ENCODE results near the gene TIMP1. TPM values are rescaled to one million over a fixed set of nuclear protein-coding genes. Genes with fewer than 3 reads are reported as not detected.
A peak's percentile ranks its signal among the peaks of the same experiment; 100 is the strongest.

Gene TIMP1
- polyA plus RNA-seq, 1 donor (not counting 4 experiments of a cell fraction or from before 2014, with no cell fraction given) = 151 TPM

DNA sequence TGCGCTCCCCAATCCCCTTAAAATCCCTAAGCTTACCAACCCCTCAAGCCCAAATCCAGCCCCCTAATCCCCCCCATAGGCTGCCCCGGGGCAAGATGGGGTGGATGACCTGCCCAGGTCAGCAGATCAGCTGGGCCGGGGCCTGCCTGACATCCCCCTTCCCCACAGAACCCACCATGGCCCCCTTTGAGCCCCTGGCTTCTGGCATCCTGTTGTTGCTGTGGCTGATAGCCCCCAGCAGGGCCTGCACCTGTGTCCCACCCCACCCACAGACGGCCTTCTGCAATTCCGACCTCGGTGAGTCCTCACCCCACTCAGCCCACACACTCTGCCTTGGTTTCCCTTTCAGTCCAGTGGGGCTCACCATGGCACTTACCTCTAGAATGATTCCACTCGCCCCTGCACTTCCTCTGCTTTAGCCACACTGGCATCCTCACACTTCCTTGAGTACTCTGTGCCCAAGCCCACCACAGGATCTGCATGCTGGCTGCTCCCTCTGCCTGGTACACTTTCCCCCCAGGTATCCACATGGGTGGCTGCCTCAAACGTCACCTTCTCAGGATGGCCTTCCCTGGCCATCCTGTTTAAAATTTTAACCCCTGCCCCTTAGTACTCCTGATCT is 1.1 kb downstream of the TIMP1 start:
- Histone ChIP-seq H3K4me1 (ENCODE audit: control insufficient read depth, extremely low read depth, insufficient read depth, low read length) (peaks cover 11% of the 10 kb centered on the region), H2AFZ (ENCODE audit: control insufficient read depth, low read length) (no peak overlapping the region), H3K4me2 (ENCODE audit: control insufficient read depth, extremely low read depth, insufficient read depth, low read depth, low read length) (peak overlapping the region; percentile 11), H3K27me3 (ENCODE audit: control insufficient read depth, extremely low read depth, insufficient read depth, low read length) (no peaks in the 10 kb centered on the region), H3K27ac (ENCODE audit: control insufficient read depth, insufficient read depth, low read length) (no peak overlapping the region), H3K36me3 (ENCODE audit: control insufficient read depth in 2 of 2, extremely low read depth in 1 of 2, insufficient read depth in 2 of 2, low read length in 2 of 2) (peaks cover 0 to 10% of the 10 kb centered on the region in 2 experiments), H3K9me3 (ENCODE audit: control insufficient read depth, low read depth, low read length) (no peaks in the 10 kb centered on the region), H4K20me1 (ENCODE audit: control insufficient read depth, extremely low read depth, insufficient read depth, low read length) (no peaks in the 10 kb centered on the region), H3K9me1 (ENCODE audit: control insufficient read depth, extremely low read depth, insufficient read depth, low read length) (no peaks in the 10 kb centered on the region), H3K4me3 (ENCODE audit: control insufficient read depth in 2 of 3, extremely low read depth in 1 of 3, insufficient read depth in 2 of 3, low read depth in 1 of 3, low read length in 3 of 3) (peak overlapping the region; percentile 11 to 48 (median 44)), H3K79me2 (ENCODE audit: control insufficient read depth, insufficient read depth, low read length) (no peaks in the 10 kb centered on the region), H3K9ac (ENCODE audit: control insufficient read depth, extremely low read depth, insufficient read depth, low read length) (peak overlapping the region; percentile 13)
- no peak for FAIRE-seq
- TF ChIP-seq EZH2 (IDR thresholded peaks at IDR 0.05; ENCODE audit: low read length) = no peak
- TF ChIP-seq, protein P1, sequence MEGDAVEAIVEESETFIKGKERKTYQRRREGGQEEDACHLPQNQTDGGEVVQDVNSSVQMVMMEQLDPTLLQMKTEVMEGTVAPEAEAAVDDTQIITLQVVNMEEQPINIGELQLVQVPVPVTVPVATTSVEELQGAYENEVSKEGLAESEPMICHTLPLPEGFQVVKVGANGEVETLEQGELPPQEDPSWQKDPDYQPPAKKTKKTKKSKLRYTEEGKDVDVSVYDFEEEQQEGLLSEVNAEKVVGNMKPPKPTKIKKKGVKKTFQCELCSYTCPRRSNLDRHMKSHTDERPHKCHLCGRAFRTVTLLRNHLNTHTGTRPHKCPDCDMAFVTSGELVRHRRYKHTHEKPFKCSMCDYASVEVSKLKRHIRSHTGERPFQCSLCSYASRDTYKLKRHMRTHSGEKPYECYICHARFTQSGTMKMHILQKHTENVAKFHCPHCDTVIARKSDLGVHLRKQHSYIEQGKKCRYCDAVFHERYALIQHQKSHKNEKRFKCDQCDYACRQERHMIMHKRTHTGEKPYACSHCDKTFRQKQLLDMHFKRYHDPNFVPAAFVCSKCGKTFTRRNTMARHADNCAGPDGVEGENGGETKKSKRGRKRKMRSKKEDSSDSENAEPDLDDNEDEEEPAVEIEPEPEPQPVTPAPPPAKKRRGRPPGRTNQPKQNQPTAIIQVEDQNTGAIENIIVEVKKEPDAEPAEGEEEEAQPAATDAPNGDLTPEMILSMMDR (optimal IDR thresholded peaks at IDR 0.05 in 1 of 3, IDR thresholded peaks at IDR 0.05 in 1 of 3, conservative IDR thresholded peaks at IDR 0.05 in 1 of 3; ENCODE audit: extremely low read depth in 1 of 3, insufficient read depth in 2 of 3, low read length in 3 of 3) = no peak
- no peak for DNase-seq (ENCODE audit: low read depth, low spot score)
- dilution Hi-C loops (cut with MboI; ENCODE audit: extremely low pct_ligation_motif_present, low sequenced_read_pairs) = no loop called here

GRCh38 chrX:47584714-47585113 is 2.5 kb downstream of the TIMP1 start:
- Histone ChIP-seq H3K79me2 (ENCODE audit: control insufficient read depth, insufficient read depth, low read length) (no peaks in the 10 kb centered on the region), H3K36me3 (ENCODE audit: control insufficient read depth in 2 of 2, extremely low read depth in 1 of 2, insufficient read depth in 2 of 2, low read length in 2 of 2) (peaks cover 0 to 10% of the 10 kb centered on the region in 2 experiments), H2AFZ (ENCODE audit: control insufficient read depth, low read length) (no peak overlapping the region), H3K4me2 (ENCODE audit: control insufficient read depth, extremely low read depth, insufficient read depth, low read depth, low read length) (no peak overlapping the region), H3K9me1 (ENCODE audit: control insufficient read depth, extremely low read depth, insufficient read depth, low read length) (no peaks in the 10 kb centered on the region), H3K9ac (ENCODE audit: control insufficient read depth, extremely low read depth, insufficient read depth, low read length) (no peak overlapping the region), H4K20me1 (ENCODE audit: control insufficient read depth, extremely low read depth, insufficient read depth, low read length) (no peaks in the 10 kb centered on the region), H3K27me3 (ENCODE audit: control insufficient read depth, extremely low read depth, insufficient read depth, low read length) (no peaks in the 10 kb centered on the region), H3K9me3 (ENCODE audit: control insufficient read depth, low read depth, low read length) (no peaks in the 10 kb centered on the region), H3K27ac (ENCODE audit: control insufficient read depth, insufficient read depth, low read length) (no peak overlapping the region), H3K4me1 (ENCODE audit: control insufficient read depth, extremely low read depth, insufficient read depth, low read length) (peaks cover 6% of the 10 kb centered on the region), H3K4me3 (ENCODE audit: control insufficient read depth in 2 of 3, extremely low read depth in 1 of 3, insufficient read depth in 2 of 3, low read depth in 1 of 3, low read length in 3 of 3) (no peak overlapping the region)
- FAIRE-seq (no peak), DNase-seq (ENCODE audit: low read depth, low spot score) (no peak)
- TF ChIP-seq, protein P1 (optimal IDR thresholded peaks at IDR 0.05 in 1 of 3, IDR thresholded peaks at IDR 0.05 in 1 of 3, conservative IDR thresholded peaks at IDR 0.05 in 1 of 3; ENCODE audit: extremely low read depth in 1 of 3, insufficient read depth in 2 of 3, low read length in 3 of 3) = no peak
- no peak for TF ChIP-seq EZH2 (IDR thresholded peaks at IDR 0.05; ENCODE audit: low read length)
- dilution Hi-C loops (cut with MboI; ENCODE audit: extremely low pct_ligation_motif_present, low sequenced_read_pairs) = no loop called here
